ENCODE results near the gene ARHGAP6.

ARHGAP6 gene

DNA sequence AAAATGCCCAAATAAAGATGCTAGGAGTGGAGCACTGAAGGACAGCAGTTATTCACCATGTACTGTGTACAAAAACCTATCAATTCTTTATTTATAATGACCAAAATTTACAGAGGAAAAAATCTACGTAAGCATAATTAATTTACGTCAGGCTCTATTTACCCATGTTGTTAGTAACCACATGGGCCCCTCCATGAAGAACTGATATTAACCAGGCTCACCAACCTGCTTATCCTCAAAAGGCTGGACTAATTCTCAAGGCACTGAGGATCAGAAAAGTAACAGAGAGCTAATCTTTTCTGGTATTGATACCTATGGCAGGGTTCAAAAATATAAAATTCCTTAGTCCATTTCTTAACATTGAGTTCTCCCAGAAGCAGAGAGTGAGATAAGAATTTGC is 140.0 kb downstream of the ARHGAP6 start:
- TF ChIP-seq ZBTB7A (IDR thresholded peaks at IDR 0.05; ENCODE audit: low read depth) (no peak), FOXM1 (IDR thresholded peaks at IDR 0.05; ENCODE audit: borderline replicate concordance, low read depth) (no peak), RAD21 (IDR thresholded peaks at IDR 0.05; ENCODE audit: low read depth) (no peak)

DNA sequence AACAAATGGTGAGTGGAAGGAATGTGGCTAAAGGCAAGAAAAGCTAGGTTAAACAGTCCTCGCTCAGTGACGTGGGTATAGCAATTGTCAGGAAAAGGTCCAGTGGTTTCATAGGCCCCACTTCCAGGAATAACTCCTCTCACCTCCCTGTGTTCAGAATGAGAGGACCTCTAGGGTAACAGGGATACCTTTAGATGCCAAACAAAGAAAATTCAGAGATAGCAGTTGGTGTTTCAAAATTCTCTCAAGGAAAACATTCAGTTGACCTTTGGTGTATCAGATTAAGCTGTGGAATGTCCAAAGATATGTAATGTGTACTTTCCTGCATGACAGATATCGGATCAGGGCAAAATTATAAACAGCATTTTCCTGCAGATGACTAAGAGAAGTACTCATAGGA is 155.9 kb downstream of the ARHGAP6 start:
- TF ChIP-seq YY1 (IDR thresholded peaks at IDR 0.05; ENCODE audit: low read depth), result no peak
- TF ChIP-seq EGR1 (IDR thresholded peaks at IDR 0.05), result no peak
- no peak for TF ChIP-seq TEAD4 (IDR thresholded peaks at IDR 0.05)
- TF ChIP-seq, protein P1, sequence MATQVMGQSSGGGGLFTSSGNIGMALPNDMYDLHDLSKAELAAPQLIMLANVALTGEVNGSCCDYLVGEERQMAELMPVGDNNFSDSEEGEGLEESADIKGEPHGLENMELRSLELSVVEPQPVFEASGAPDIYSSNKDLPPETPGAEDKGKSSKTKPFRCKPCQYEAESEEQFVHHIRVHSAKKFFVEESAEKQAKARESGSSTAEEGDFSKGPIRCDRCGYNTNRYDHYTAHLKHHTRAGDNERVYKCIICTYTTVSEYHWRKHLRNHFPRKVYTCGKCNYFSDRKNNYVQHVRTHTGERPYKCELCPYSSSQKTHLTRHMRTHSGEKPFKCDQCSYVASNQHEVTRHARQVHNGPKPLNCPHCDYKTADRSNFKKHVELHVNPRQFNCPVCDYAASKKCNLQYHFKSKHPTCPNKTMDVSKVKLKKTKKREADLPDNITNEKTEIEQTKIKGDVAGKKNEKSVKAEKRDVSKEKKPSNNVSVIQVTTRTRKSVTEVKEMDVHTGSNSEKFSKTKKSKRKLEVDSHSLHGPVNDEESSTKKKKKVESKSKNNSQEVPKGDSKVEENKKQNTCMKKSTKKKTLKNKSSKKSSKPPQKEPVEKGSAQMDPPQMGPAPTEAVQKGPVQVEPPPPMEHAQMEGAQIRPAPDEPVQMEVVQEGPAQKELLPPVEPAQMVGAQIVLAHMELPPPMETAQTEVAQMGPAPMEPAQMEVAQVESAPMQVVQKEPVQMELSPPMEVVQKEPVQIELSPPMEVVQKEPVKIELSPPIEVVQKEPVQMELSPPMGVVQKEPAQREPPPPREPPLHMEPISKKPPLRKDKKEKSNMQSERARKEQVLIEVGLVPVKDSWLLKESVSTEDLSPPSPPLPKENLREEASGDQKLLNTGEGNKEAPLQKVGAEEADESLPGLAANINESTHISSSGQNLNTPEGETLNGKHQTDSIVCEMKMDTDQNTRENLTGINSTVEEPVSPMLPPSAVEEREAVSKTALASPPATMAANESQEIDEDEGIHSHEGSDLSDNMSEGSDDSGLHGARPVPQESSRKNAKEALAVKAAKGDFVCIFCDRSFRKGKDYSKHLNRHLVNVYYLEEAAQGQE (IDR thresholded peaks at IDR 0.05; ENCODE audit: low read depth), result no peak
- TF ChIP-seq, protein P2, sequence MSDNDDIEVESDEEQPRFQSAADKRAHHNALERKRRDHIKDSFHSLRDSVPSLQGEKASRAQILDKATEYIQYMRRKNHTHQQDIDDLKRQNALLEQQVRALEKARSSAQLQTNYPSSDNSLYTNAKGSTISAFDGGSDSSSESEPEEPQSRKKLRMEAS (IDR thresholded peaks at IDR 0.05), result no peak
- TF ChIP-seq, protein P3, sequence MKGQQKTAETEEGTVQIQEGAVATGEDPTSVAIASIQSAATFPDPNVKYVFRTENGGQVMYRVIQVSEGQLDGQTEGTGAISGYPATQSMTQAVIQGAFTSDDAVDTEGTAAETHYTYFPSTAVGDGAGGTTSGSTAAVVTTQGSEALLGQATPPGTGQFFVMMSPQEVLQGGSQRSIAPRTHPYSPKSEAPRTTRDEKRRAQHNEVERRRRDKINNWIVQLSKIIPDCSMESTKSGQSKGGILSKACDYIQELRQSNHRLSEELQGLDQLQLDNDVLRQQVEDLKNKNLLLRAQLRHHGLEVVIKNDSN (IDR thresholded peaks at IDR 0.05), result no peak
- no peak for TF ChIP-seq EP300 (IDR thresholded peaks at IDR 0.05; ENCODE audit: borderline replicate concordance)
- TF ChIP-seq CREB1 (IDR thresholded peaks at IDR 0.05; ENCODE audit: low read depth), result no peak

DNA sequence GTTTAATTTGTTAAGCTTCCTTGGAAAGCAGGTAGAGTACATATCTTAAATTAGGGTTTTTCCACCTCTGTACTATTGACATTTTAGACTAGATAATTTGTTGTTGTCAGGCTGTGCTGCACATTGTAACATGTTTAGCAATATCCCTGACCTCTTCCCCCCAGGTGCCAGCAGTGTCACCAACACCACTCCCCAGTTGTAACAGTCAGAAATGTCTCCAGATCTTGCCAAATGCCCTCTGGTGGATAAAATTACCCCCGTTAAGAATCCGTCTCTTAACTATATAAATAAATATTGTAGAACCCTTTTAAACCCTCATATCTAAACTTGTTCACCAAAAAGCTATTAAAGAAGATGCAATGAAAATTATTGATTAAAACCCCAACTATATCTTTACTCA is 161.5 kb downstream of the ARHGAP6 start:
- TF ChIP-seq TAF1 (IDR thresholded peaks at IDR 0.05; ENCODE audit: low read depth) (no peak), YY1 (IDR thresholded peaks at IDR 0.05; ENCODE audit: low read depth) (no peak), TCF12 (IDR thresholded peaks at IDR 0.05; ENCODE audit: low read depth) (no peak), ZBTB7A (IDR thresholded peaks at IDR 0.05; ENCODE audit: low read depth) (no peak), CREB1 (IDR thresholded peaks at IDR 0.05; ENCODE audit: low read depth) (no peak), TEAD4 (IDR thresholded peaks at IDR 0.05) (no peak)

DNA sequence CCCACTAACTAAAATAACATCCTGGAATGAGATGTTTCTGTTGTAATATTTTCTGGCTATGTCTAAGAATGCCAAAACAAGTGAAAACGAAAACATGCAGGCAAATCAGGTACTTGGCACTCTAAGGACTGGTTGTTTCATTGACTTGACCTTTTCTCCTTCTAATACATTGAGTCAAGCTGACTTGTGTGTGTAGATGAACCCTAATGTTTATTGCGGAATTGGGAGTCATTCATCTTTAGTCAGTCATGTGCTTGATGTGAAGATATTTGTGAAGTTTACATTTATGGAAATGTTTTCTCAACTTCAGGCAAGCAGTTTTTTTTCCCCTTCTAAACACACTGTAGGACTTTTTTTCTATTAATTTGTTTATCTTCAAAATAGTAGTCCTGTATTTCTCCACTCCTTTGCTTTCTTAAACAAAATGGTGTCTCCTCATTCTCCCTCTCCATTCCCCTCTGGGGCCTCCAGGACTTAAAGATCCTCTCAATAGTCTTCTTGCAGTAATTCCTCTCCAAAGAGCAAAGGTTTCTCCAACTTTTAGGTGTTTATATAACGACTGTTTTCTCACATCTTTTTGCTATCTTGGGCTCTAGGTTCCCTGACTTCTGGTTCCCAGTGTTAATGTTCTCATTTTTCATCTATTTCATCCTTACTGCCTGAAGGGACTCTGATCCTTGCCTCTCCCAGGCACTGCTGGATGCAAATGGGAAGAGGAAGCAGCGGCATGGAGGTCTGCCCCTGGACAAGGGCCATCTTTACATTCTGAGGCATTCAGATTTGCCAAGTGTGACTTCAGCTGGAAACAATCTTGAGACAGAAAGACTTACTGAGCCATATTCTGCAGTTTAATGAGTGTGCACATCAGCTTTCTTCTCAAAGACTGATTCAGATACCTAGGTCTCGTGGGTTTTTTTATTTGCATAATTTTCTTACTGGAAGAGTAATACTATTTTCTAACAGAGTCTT is 166.4 kb downstream of the ARHGAP6 start:
- TF ChIP-seq, protein P3 (IDR thresholded peaks at IDR 0.05), result no peak
- TF ChIP-seq FOXM1 (IDR thresholded peaks at IDR 0.05; ENCODE audit: borderline replicate concordance, low read depth) (no peak), EGR1 (IDR thresholded peaks at IDR 0.05) (no peak), CEBPB (IDR thresholded peaks at IDR 0.05) (no peak), NFIC (IDR thresholded peaks at IDR 0.05) (no peak), CREB1 (IDR thresholded peaks at IDR 0.05; ENCODE audit: low read depth) (no peak), YY1 (IDR thresholded peaks at IDR 0.05; ENCODE audit: low read depth) (no peak), ZBTB7A (IDR thresholded peaks at IDR 0.05; ENCODE audit: low read depth) (no peak), TAF1 (IDR thresholded peaks at IDR 0.05; ENCODE audit: low read depth) (no peak), RAD21 (IDR thresholded peaks at IDR 0.05; ENCODE audit: low read depth) (no peak), TEAD4 (IDR thresholded peaks at IDR 0.05) (no peak), EP300 (IDR thresholded peaks at IDR 0.05; ENCODE audit: borderline replicate concordance) (no peak), TCF12 (IDR thresholded peaks at IDR 0.05; ENCODE audit: low read depth) (no peak)
- TF ChIP-seq, protein P2 (IDR thresholded peaks at IDR 0.05), result no peak
- TF ChIP-seq, protein P1 (IDR thresholded peaks at IDR 0.05; ENCODE audit: low read depth), result no peak

DNA sequence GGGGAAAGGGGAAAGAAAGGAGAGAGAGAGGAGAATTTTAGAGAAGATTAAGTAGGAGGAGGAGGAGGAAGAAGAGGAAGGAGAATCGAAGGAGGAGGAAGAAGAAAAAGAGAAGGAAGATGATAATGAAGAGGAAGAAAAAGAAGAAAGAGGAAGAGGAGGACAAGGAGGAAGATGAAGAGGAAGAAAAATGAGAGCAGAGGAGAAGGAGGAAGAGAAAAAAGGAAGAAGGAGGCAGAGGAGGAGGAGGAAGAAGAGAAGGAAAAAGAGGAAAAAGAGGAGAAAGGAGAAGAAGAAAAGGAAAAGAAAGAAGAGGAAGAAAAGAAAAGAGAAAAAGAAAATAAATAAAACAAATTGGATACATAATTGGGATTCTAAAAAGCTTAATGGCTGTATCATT is 181.4 kb downstream of the ARHGAP6 start:
- no peak for TF ChIP-seq TAF1 (IDR thresholded peaks at IDR 0.05; ENCODE audit: low read depth)
- no peak for TF ChIP-seq ZBTB7A (IDR thresholded peaks at IDR 0.05; ENCODE audit: low read depth)
- no peak for TF ChIP-seq FOXM1 (IDR thresholded peaks at IDR 0.05; ENCODE audit: borderline replicate concordance, low read depth)
- TF ChIP-seq, protein P2 (IDR thresholded peaks at IDR 0.05), result no peak
- TF ChIP-seq CREB1 (IDR thresholded peaks at IDR 0.05; ENCODE audit: low read depth), result no peak
- TF ChIP-seq EP300 (IDR thresholded peaks at IDR 0.05; ENCODE audit: borderline replicate concordance), result no peak
- TF ChIP-seq, protein P1 (IDR thresholded peaks at IDR 0.05; ENCODE audit: low read depth), result no peak
